HEK293 (cell line): ENCODE measurements around the gene MRPL55.

Experiments used
- BCL6B ChIP-seq: fragments of 450-650 bp; formaldehyde crosslinking; IDR thresholded peaks from 2 replicates; pipeline ENCODE4 v1.5.1; 2017; ENCODE audit warnings: missing biosample characterization, missing genetic modification characterization
- MZF1 ChIP-seq: fragments of 450-650 bp; formaldehyde crosslinking; IDR thresholded peaks from 2 replicates; pipeline ENCODE4 v1.5.1; 2017; ENCODE audit warnings: missing biosample characterization, missing genetic modification characterization, borderline replicate concordance
- PRDM1 ChIP-seq: fragments of 450-650 bp; formaldehyde crosslinking; IDR thresholded peaks from 2 replicates; pipeline ENCODE4; 2016; ENCODE audit warnings: missing biosample characterization, missing genetic modification characterization
- ZBTB17 ChIP-seq: fragments of 450-650 bp; formaldehyde crosslinking; IDR thresholded peaks from 2 replicates; pipeline ENCODE4 v1.5.1; 2016; ENCODE audit warnings: missing biosample characterization, missing genetic modification characterization
- ZBTB44 ChIP-seq: fragments of 450-650 bp; IDR thresholded peaks from 2 replicates; pipeline ENCODE4 v1.5.1; 2018; ENCODE audit warnings: missing biosample characterization, mild to moderate bottlenecking, missing genetic modification characterization
- ZNF266 ChIP-seq: fragments of 450-650 bp; formaldehyde crosslinking; IDR thresholded peaks from 2 replicates; pipeline ENCODE4 v1.5.1; 2016; ENCODE audit warnings: missing biosample characterization, missing genetic modification characterization, low read depth
- ZNF335 ChIP-seq: fragments of 450-650 bp; formaldehyde crosslinking; conservative IDR thresholded peaks from 2 replicates; pipeline ENCODE4 v1.5.1; 2016; ENCODE audit warnings: missing biosample characterization, missing genetic modification characterization
- ZNF530 ChIP-seq: fragments of 450-650 bp; formaldehyde crosslinking; IDR thresholded peaks from 2 replicates; pipeline ENCODE4 v1.5.1; 2016; ENCODE audit warnings: low read depth, missing biosample characterization, missing genetic modification characterization
- ZNF610 ChIP-seq: fragments of 450-650 bp; formaldehyde crosslinking; IDR thresholded peaks from 2 replicates; pipeline ENCODE4 v1.5.1; 2016; ENCODE audit warnings: missing biosample characterization, missing genetic modification characterization, borderline replicate concordance
- TF ChIP-seq, protein P1 (sequence below): fragments of 450-650 bp; formaldehyde crosslinking; IDR thresholded peaks from 2 replicates; pipeline ENCODE4 v1.5.1; 2016; ENCODE audit warnings: missing biosample characterization, missing genetic modification characterization
- TF ChIP-seq, protein P2 (sequence below): IDR thresholded peaks from 2 replicates; pipeline ENCODE4 v1.6.1; 2011; ENCODE audit warnings: mild to moderate bottlenecking, low read depth, low read length, borderline replicate concordance

DNA sequence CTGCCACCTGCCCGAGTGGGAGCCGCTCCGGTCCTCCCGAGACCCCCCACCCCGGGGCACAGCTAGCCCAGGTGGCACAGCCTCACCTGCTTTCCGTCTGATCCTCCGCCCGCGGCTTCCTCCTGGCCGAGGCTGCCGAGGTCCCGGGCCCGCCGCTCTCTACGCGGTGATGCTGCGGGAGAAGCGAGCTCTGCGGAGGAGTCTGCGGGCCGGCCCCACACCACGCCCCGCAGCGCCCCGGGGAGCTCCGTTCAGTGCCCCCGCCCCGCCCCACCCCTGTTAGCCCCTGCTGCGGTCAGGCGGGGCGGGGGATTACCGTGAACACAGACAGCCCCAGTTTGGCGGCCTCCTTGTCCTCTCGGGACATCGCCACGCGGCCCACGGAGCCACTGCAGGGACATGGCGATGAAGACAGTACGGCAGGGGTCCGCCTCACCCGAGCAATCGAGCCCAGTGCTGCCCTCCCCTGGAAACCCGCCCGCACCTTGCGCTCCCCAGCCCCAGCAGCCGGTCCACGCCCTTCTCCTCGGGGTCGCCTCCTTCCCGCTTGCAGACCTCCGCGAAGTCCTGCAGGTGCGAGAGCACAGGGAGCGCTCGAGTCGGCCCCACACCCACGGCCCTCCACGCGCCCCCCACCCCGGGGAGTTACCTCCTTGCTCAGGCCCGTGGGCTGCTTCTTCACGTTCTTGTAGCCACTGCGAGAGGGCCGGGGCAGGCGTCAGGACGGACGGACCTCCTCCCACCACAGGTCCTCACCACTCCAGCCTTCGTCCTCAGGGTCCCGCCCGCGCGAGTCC, 6.9 kb downstream of the MRPL55 start:
- TF ChIP-seq MZF1 (tag by site-specific recombination): no peak
- no peak for TF ChIP-seq ZNF610 (tag by site-specific recombination)
- TF ChIP-seq, protein P1, sequence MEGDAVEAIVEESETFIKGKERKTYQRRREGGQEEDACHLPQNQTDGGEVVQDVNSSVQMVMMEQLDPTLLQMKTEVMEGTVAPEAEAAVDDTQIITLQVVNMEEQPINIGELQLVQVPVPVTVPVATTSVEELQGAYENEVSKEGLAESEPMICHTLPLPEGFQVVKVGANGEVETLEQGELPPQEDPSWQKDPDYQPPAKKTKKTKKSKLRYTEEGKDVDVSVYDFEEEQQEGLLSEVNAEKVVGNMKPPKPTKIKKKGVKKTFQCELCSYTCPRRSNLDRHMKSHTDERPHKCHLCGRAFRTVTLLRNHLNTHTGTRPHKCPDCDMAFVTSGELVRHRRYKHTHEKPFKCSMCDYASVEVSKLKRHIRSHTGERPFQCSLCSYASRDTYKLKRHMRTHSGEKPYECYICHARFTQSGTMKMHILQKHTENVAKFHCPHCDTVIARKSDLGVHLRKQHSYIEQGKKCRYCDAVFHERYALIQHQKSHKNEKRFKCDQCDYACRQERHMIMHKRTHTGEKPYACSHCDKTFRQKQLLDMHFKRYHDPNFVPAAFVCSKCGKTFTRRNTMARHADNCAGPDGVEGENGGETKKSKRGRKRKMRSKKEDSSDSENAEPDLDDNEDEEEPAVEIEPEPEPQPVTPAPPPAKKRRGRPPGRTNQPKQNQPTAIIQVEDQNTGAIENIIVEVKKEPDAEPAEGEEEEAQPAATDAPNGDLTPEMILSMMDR (tag by site-specific recombination): peak; percentile 99
- no peak for TF ChIP-seq ZNF530
- no peak for TF ChIP-seq ZBTB44 (tag by site-specific recombination)
- no peak for TF ChIP-seq BCL6B (tag by site-specific recombination)
- no peak for TF ChIP-seq PRDM1 (tag by site-specific recombination)
- TF ChIP-seq ZBTB17 (tag by site-specific recombination): peak; percentile 81
- TF ChIP-seq, protein P2, sequence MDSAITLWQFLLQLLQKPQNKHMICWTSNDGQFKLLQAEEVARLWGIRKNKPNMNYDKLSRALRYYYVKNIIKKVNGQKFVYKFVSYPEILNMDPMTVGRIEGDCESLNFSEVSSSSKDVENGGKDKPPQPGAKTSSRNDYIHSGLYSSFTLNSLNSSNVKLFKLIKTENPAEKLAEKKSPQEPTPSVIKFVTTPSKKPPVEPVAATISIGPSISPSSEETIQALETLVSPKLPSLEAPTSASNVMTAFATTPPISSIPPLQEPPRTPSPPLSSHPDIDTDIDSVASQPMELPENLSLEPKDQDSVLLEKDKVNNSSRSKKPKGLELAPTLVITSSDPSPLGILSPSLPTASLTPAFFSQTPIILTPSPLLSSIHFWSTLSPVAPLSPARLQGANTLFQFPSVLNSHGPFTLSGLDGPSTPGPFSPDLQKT: no peak
- TF ChIP-seq ZNF266 (tag by site-specific recombination): no peak
- TF ChIP-seq ZNF335 (tag by site-specific recombination): peak; percentile 99
